IPS-18a (cell line): Measurements from ENCODE around the gene TDRD9.

ENCODE experiments used
- H3K27ac ChIP-seq: one replicate; pipeline ENCODE4 v1.5.1; 2013; ENCODE audit warnings: low read length
- H3K27me3 ChIP-seq: one replicate; pipeline ENCODE4 v1.6.1; 2013; ENCODE audit warnings: mild to moderate bottlenecking, low read length; ENCODE audit not compliant: control insufficient read depth, insufficient read depth
- H3K36me3 ChIP-seq: one replicate; pipeline ENCODE4 v1.6.1; 2013; ENCODE audit warnings: low read depth, low read length; ENCODE audit not compliant: control insufficient read depth
- H3K4me1 ChIP-seq: one replicate; pipeline ENCODE4 v1.6.1; 2013; ENCODE audit warnings: low read depth, low read length; ENCODE audit not compliant: control insufficient read depth
- H3K4me3 ChIP-seq: one replicate; pipeline ENCODE4 v1.5.1; 2013; ENCODE audit warnings: low read length
- H3K9ac ChIP-seq: one replicate; pipeline ENCODE4 v1.6.1; 2013; ENCODE audit warnings: mild to moderate bottlenecking, low read length, moderate library complexity
- H3K9me3 ChIP-seq: one replicate; pipeline ENCODE4 v1.6.1; 2013; ENCODE audit warnings: low read depth, low read length; ENCODE audit not compliant: control insufficient read depth

The TDRD9 gene

DNA sequence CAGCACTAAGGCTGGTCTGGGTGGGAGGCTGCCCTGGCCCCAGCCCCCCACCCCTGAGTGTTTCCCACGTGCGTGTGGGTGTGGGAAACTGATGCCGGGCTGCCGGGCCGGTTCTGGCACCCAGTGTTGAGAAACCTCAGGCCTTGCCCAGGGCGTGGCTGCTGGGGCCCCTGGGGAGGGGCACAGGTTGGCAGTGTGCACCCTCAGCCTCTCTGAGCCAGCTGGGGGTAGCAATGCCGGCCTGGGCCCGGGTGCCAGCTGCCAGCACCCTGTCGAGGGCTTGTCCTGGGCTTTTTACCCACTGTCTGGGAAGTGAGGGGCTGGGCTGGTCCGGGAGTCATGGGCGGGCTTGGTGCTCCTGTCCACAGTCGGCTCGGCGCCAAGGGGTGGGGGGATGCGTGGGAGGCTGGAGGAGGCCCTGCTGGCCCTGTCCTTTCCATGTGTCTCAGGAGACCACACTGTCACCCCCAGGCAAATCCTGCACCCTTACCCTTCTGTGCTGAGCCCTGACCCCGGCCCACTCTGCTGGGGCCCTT lies 172.9 kb downstream of the TDRD9 start:
- H3K27me3 ChIP-seq: no peaks in the 10 kb centered on the region
- no peaks in the 10 kb centered on the region for H3K9me3 ChIP-seq
- no peak overlapping the region for H3K9ac ChIP-seq
- no peak overlapping the region for H3K27ac ChIP-seq
- H3K4me1 ChIP-seq: no peaks in the 10 kb centered on the region
- H3K36me3 ChIP-seq: no peaks in the 10 kb centered on the region
- no peak overlapping the region for H3K4me3 ChIP-seq

DNA sequence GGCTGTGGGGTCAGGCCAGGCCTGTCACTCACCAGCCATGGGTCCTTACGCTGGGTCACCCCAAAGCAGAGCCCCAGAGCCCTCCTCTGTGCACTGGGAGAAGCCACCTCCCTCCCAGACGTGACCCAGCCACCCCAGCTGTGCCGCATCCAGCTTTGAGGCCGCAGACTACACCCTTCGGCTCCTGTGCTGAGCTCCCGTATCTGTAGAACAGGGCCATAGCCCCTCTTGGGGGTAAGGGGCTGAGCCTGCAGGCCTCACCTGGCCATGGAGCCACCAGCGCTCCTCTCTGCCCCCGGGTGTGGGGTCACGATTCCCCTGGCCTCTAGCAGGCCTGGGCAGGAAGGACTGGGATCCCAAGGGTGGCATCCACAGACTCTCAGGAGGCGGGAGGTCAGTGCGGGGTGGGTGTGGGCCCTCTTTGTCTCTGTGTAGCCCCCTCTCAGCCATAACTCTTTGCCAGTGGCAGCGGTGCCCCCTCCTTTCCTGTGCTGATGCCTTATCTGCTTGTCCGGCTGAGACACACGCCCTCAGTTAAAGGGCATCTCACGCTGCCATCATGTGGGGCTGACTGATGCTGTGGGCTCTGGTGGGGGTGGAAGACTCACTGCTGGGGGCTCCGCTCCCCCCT lies 173.5 kb downstream of the TDRD9 start:
- H3K4me1 ChIP-seq: no peaks in the 10 kb centered on the region
- no peaks in the 10 kb centered on the region for H3K36me3 ChIP-seq
- no peaks in the 10 kb centered on the region for H3K9me3 ChIP-seq
- no peak overlapping the region for H3K9ac ChIP-seq
- H3K27ac ChIP-seq: no peak overlapping the region
- H3K27me3 ChIP-seq: no peaks in the 10 kb centered on the region
- H3K4me3 ChIP-seq: no peak overlapping the region
